Left hindlimb (tissue), 1 donor: Measurements from ENCODE around the gene SLC50A1.

Experiments used
- DNase-seq: peaks from one replicate; pipeline ENCODE4 v3.0.0-alpha.2; 2018

SLC50A1 gene, protein sequence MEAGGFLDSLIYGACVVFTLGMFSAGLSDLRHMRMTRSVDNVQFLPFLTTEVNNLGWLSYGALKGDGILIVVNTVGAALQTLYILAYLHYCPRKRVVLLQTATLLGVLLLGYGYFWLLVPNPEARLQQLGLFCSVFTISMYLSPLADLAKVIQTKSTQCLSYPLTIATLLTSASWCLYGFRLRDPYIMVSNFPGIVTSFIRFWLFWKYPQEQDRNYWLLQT

DNA sequence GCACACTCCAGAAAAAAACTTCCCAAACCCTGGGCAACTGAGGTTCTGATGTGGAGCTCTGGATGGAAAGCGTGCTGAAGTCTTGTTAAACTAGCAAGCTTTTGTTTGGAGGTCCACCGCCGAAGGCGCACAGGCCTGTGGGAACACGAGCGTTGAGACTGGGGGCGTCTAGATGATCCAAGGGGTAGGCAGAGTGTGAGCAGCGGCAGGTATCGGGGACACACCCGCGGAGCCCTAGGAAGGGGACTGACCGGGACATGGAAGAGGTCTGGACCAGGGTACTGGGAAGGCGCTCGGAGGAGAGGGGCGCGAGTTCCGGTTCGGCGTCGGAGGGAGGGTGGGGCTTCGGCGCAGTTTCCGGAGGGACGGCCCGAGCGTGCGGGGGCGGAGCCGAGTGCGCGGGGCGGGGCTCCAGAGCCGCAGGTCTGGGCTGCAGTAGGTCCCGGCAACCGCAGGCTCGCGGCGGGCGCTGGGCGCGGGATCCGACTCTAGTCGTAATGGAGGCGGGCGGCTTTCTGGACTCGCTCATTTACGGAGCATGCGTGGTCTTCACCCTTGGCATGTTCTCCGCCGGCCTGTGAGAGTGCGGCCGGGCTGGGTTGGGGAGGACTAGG, at the start of gene SLC50A1:
TSS of gene SLC50A1 (plus strand) at position 438 of the 614 bp plus-strand sequence. CDS start at position 498, 60 bp downstream.
- DNase-seq: peak; percentile 97

DNA sequence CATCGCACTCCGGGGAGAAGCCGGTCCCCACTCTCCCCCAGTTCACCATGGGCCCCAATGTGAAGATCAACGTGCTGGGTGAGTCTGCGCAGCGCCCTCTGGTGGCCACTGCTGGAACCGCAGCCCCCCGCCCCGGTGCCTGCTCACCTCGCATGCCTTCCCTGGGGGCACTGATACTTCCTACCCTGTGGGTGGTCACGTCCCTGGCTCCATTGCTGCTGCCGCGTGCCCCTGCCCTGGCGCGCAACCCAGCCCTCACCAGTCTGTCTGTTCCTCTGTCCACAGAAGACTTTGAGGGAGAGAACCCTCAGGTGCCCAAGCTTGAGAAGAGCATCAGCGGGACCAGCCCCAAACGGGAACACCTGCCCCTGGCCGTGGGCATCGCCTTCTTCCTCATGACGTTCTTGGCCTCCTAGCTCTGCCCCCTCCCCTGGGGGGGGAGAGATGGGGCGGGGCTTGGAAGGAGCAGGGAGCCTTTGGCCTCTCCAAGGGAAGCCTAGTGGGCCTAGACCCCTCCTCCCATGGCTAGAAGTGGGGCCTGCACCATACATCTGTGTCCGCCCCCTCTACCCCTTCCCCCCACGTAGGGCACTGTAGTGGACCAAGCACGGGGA, 49.4 kb upstream of the SLC50A1 start:
- peak; percentile 83 for DNase-seq

DNA sequence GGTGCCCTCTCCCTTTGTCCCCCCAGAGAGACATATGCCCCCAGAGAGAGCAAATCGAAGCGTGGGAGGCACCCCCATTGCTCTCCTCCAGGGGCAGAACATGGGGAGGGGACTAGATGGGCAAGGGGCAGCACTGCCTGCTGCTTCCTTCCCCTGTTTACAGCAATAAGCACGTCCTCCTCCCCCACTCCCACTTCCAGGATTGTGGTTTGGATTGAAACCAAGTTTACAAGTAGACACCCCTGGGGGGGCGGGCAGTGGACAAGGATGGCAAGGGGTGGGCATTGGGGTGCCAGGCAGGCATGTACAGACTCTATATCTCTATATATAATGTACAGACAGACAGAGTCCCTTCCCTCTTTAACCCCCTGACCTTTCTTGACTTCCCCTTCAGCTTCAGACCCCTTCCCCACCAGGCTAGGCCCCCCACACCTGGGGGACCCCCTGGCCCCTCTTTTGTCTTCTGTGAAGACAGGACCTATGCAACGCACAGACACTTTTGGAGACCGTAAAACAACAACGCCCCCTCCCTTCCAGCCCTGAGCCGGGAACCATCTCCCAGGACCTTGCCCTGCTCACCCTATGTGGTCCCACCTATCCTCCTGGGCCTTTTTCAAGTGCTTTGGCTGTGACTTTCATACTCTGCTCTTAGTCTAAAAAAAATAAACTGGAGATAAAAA, 48.7 kb upstream of the SLC50A1 start:
- DNase-seq: peak; percentile 51

DNA sequence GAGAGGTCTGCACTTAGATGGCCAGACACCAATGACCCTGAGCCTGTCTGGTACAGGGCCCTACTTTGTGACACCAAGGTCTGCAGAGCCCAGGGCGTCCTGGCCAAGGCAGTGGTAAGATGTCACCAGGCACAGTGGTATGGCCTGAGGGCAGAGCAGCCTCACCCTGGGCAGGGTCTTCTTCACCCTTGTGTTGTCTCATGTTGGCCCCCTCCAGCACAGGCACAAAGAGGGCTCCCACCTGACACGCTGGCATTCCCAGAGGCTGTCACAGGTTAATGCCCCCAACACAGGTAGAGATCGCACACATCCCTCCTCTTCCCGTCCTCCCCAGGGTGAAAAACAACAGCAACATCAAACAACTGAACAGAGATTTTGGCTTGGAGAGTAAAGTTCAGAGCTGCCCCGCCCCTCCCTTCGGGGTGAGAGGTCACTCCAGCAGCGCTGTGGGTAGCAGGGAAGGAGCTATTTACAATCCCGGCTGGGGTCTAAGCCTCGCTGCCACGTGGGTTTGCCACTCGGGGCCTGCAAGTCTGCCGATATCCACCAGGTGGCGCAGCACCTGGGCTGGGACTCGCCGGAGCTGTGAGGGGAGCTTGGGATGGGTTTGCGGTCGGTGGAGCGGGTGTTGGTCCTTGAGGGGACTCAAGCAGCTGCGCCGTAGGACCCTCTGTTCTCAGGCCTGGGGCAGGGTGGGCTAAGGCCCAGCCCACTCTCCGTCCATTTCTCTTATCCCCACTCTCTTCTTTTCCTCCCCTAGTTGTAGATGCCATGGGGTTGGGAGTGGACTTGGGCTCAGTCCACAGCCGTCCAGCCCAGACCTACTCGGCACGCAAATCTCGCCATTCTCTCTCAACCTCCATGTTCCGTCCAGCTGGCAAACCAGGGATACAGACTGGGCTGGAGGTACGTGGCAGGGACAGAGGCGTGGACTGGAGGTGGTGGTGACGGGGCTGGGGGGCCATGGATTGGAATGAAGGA, 44.3 kb upstream of the SLC50A1 start:
- DNase-seq: peak; percentile 85

DNA sequence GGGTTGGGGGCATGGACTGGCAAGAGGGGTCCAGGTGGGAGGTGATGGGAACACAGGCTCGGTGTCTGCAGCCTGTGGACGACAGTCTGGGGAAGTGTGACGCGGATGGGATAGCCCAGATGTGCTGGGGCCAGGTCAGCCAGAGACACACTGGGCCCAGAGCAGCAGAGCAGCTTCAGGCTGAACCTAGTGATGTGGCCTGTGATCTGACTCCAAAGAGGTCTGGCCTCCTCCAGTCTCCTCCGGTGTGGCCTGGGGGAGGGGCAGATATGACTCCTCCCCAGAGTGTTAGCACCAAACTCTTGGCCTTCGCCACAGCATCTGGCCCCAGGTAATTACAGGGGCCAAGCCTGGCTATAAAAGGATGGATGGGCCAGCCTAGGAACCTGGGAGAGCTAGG, 43.5 kb upstream of the SLC50A1 start:
- DNase-seq: no peak

DNA sequence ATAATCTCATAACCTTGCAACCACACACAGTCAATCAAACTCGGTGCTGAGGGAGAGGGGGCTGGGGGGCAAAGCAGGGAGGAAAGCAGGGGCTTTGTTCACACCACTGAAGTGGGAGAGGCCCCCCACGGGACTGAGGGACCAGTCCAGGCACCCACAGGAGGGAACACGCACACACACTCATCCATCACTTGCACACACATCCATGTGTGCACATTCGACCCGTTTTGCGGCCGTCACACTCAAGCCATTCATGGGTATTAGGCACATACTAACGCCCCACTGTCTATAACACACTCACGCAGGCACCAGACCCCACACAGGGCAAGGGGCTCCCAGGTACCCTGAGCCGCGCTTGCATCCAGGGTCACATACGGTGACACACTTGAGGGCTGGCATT, 43.0 kb upstream of the SLC50A1 start:
- DNase-seq: no peak

DNA sequence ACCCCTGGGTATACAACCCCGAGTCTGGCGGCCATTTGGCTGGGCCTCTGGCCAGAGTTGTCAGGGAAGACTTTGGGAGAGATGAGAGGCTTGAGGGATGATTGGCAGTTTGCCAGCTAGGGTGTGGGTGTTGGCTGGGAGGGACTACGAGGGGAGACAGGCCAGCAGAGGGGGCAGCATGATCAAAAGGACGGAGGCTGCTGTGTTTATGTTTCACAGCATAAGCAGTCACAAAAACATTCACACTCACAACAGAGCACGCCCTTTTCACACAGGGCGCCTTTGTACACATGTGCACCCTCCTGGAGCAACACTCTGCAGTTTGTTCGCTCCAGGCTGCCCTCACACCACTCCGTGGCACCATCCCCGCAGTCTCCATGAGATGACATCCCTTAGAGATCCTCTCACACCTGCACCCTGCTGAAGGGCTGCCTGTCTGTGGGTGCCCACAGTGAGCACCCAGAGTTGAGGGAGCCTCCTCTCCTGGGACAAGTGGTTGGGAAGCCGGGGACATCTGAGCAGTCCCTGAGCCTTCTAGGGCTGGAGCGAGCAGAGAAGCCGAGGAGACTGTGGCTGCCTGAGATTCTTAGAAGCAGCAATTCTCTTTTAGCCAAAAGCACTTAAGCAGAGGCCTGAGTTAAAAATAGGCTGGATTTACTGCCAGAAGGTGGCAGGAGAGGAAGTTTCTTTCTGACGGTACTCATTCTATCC, 41.6 kb upstream of the SLC50A1 start:
- peak; percentile 81 for DNase-seq

DNA sequence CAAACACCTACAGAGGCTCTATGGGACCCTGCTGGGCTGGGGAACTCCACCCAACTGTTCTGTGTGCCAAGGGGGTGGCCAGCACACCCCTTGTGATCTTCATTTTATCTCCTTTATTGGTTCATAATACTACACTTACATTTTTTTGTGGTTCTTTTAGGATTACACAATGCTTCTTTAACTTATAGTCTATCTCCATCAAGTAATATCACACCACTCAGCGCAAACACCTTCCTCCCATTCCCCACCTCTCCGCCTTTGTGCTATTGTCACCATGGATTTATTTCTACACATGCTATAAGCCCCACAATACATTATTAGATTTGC, 41.1 kb upstream of the SLC50A1 start:
- DNase-seq: no peak

DNA sequence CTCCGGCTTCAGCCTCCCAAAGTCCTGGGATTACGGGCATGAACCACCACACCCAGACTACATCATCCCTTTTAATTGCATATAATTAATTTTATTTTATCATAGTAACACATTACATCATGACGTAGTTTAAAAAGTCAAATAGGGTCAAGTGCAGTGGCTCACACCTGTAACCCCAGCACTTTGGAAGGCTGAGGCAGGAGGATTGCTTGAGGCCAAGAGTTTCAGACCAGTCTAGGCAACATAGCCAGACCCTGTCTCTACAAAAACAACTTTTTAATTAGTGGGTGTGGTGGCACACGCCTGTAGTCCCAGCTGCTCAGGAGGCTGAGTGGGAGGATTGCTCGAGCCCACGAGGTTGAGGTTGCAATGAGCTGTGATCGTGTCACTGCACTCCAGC, 36.3 kb upstream of the SLC50A1 start:
- DNase-seq: no peak

DNA sequence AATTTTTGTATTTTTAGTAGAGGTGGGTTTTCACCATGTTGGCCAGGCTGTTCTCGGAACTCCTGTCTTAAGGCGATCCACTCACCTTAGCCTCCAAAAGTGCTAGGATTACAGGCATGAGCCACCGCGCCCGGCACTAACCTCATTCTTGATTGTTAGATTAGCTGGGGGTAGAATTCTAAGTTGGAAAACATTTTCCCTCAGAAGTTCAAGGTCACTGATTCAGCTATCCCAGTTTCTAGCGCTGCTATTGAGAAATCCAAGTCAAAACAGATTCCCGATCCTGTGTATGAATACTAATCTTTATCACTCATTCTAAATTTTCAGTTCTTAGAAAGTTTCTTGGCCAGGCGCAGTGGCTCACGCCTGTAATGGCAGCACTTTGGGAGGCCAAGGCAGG, 32.3 kb upstream of the SLC50A1 start:
- DNase-seq: no peak

DNA sequence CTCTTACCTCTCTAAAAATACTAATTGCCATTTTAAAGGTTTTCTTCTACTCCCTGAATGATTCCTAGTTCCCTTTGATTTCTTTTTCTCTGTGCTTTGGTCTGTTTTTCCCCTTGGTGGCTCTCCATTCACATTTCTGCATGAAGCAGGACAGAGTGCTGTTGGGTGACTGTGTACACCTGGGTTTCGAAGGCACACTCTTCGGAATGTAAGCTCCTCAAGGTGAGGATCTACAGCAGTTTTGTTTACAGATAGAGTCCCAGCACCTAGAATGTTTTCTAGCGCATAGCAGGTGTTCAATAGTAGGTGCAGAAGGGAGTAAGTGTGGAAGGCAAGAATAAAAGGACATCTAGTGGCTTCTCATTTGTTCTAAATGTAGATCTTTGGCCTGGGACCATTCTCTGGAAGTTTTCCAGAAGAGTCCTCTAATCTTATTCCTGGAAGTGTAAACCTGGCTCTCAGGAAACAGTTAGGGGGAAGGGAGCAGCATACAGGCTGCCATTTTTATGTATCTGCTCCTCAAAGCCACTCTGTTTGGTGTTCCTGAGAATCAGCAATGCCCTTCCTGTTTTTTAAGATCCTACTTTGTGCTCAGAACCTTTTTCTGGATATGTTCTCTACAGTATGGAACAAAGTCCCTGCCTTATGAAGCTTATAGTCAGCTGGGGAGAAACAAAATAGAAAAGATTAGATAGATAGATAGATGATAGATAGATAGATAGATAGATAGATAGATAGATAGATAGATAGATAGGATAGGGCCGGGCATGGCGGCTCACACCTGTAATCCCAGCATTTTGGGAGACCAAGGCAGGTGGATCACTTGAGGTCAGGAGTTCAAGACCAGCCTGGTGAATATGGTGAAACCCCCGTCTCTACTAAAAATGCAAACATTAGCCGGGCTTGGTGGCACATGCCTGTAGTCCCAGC, 30.8 kb upstream of the SLC50A1 start:
- DNase-seq: no peak

DNA sequence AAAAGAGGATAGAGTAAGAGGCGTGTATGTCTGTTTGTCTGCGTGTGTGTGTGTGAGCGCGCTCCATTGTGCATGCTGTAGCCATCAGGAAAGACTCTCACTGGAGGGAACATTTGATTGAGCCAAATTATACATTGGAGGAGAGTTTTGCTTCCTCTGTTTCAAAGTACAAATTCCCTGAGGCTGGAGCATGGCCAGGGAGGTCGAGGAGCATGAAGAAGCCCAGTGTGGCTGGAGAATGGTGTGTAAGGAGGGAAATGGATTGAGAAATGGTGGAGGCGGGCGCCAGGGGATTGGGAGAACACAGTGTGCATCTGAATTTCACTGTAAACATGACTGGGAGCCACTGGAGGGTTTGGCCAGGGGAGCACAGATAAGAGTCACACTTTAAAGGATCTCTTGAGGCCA, 30.0 kb upstream of the SLC50A1 start:
- no peak for DNase-seq

DNA sequence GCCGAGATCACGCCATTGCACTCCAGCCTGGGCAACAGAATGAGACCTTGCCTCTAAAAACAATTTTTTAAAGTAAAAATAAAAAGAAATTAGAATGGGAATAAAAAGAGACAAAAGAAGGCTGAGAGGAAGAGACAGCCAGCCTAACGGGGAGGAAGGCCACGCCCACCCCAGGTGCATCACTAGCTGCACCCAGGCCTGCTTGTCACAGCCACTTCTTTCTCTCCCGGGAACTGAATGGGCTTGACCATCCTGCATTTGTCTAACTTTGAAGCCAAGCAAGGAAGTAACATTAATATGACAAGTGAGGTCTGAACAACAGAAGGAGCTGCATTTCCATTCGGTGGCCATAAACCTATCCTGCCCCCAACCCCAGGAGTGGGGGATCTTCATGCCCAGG, 28.8 kb upstream of the SLC50A1 start:
- DNase-seq: no peak

DNA sequence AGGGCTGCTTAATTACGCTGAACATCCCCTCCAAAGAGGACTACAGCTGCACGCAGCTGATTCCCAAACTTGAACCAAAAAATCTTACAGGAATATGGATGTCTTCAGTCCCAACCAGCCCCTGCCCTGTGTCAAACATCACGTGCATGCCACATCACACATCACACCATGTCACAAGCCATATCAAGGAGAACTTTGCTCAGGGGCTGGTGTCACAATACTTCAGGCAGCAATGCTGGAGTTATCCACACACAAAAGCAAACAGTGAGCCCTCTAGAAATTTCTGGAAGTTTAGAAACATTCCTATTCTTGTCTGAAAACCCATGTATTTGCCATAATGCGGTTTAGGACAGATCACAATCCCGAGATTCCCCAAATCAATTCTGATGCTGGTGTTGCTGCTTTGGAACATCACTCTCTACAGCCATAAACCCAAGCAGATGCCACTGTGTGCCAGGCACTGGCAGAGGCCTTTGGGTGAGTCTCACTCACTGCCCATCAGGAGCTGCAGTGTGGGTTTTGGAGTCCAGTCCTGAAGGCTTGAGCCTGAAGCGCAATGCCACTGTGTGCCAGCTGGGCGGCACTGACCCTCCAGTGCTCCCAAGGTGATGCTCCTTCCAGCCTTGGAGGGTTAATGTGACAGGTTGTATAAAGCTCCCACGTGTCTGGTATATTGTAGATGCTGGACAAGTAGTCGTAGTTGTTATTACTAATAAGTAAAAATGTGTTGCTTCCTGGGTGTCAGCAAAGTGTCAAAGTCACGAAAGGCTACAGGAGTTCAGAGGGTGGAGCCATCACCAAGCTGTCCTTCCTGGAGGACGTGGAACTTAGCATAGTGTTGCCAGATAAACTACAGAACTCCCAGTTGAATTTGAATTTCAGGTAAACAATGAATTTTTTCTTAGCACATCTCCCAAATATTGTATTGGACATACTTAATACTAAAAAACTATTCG, 28.1 kb upstream of the SLC50A1 start:
- no peak for DNase-seq

DNA sequence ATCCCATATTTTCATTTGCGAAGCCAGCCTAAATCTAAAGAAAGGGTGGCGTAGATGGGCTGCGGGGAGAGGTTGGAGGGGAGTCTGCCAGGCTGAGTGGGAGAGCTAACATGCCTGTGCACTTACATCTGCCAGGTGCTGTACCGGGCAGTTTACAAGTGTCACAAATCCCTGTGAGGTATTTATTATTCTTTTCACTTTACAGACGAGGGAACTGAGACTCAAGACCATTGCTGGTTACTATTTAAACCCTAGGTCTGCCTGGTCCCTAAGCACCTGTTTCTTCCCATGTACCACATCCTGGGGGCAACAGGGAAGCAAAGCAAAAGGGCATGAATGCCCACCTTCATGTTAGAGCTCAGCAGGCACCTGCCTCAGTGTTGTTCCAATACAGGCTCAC, 27.4 kb upstream of the SLC50A1 start:
- DNase-seq: no peak

DNA sequence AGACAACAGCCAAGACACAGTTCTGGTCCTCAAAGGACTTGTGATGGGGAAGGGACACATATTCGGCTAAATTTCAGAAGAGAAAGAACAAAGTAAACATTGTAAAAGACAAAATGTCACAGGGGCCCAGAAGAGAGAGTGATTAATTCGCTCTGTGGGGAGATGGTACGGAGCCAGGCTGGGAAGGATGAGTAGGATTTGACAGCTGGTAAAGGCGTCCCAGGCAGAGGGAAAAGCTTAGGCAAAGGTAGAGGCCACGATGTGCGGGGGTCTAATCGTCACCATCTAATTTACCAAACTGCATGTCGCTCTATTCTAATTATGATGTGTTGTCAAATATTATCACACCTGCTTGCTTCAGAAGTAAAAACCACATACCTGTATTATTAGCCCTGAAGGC, 25.3 kb upstream of the SLC50A1 start:
- no peak for DNase-seq

DNA sequence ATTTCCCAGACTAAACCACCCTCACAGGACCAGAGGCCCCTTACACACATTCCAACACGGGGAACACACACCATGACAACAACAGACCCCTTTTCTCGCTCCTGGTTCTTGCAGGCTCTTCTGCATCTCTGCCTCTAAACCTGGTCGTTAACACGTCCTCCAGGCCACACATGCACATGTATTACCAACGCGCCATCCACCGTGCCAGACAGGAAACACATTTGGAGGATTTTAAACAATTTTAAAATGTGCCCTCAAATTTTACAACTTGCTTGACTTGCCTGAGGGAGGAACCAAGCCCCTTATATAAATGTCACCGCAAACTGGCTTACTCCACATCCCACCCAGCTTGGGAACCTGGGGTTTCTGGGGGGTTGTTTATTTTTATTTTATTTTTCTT, 24.8 kb upstream of the SLC50A1 start:
- DNase-seq: no peak

DNA sequence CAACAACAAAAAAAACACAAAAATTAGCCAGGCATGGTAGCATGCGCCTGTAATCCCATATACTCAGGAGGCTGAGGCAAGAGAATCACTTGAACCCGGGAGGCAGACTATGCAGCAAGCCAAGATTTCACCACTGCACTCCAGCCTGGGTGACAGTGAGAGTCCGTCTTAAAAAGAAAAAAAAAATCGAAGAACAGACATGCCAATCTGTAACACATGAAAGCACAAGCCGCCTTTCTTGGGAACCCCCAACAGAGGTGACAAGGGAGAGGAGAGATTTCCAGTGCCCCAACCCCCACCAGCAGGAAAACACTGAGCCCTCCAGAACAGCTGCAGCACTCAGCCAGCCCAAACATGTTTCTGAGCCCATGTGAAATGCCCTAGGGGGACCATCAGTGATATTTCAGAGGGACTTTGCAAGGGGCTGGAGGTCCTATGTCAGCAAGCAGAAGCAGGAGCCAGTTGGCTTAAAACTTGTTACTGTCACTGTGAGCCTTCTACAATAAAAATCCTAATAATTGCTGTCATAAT, 22.1 kb upstream of the SLC50A1 start:
- no peak for DNase-seq

DNA sequence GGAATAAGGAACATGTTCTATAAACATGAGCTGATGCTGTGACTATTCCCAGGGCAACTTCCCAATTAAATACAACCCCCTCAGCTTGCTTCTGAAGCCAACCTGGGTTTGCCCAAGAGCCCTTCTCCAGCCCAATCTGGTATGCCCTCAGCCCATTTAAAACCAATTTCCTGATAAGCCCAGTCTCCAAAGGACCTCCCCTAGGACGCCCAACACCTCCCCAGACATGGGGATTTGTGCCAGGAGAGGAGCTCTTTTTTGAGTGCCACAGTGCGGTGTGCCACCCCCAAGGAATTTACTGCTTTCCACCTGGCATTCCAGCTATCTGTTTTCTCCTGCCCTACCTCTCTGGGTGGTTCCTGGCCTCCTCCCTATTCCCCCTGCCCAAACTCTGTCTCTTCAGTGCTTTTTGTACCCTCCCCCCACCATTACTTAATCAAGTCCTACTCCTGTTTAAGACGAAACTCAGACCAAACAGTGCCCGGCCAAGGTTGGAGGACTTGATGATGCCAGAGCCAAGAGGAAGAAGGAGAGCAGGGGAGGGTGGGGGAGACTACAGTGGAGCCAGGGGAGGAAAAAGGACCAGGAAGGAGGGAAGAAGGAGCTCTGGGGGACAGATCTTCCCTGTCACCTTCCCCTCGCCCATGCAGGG, 19.4 kb upstream of the SLC50A1 start:
- DNase-seq: no peak
